K562 (cell line): ENCODE measurements around the gene APOL3. TPM values are rescaled to one million over a fixed set of nuclear protein-coding genes. Genes with fewer than 3 reads are reported as not detected.

Experiments
- CBX2 ChIP-seq: fragments of 200-600 bp; sonication (generic); IDR thresholded peaks from one replicate; pipeline ENCODE4 v1.6.1; 2012; ENCODE audit warnings: mild to moderate bottlenecking, low read length, inconsistent platforms; ENCODE audit not compliant: insufficient read depth, poor library complexity, severe bottlenecking
- ELF1 ChIP-seq: fragments of 200-800 bp; sonication (Bioruptor generic); IDR thresholded peaks from 2 replicates; pipeline ENCODE4 v1.6.1; 2016; ENCODE audit warnings: missing genetic modification characterization, missing compliant biosample characterization
- ETS2 ChIP-seq: IDR thresholded peaks from 2 replicates; pipeline ENCODE4 v1.6.1; 2016; ENCODE audit warnings: borderline replicate concordance, missing genetic modification characterization, mild to moderate bottlenecking, moderate library complexity, missing compliant biosample characterization; ENCODE audit not compliant: poor library complexity, severe bottlenecking
- MAFF ChIP-seq: IDR thresholded peaks from 2 replicates; pipeline ENCODE4 v1.6.1; 2012; ENCODE audit warnings: low read length, improper control_type of control experiment
- MYC ChIP-seq, 2 experiments: fragments of 250-450 bp in 1 of 2; sonication (Bioruptor Pico) in 1 of 2; IDR thresholded peaks; 2 replicates each; pipeline versions ENCODE4 v1.5.1 to v1.6.1; 2012 to 2021; ENCODE audit warnings: low read depth in 2 of 2, borderline replicate concordance in 1 of 2, improper control_type of control experiment in 1 of 2, low read length in 1 of 2, mild to moderate bottlenecking in 1 of 2, moderate library complexity in 1 of 2
- NEUROD1 ChIP-seq: fragments of 150-350 bp; IDR thresholded peaks from 2 replicates; pipeline ENCODE4 v1.6.1; 2014; ENCODE audit warnings: borderline replicate concordance, low read length, low read depth; ENCODE audit not compliant: partially characterized antibody
- POLR2H ChIP-seq: IDR thresholded peaks from 2 replicates; pipeline ENCODE4 v1.6.1; 2016; ENCODE audit warnings: missing genetic modification characterization, low read depth, mild to moderate bottlenecking, control low read depth, missing compliant biosample characterization, moderate library complexity
- TARDBP ChIP-seq: fragments of 450-650 bp; IDR thresholded peaks from 2 replicates; pipeline ENCODE4 v1.6.1; 2016
- ZFX ChIP-seq: sonication (generic); formaldehyde crosslinking; IDR thresholded peaks from 2 replicates; pipeline ENCODE4 v1.8.0; 2022; ENCODE audit warnings: mild to moderate bottlenecking, missing genetic modification reagents, moderate library complexity
- ZNF253 ChIP-seq: fragments of 250-450 bp; sonication (Bioruptor Pico); conservative IDR thresholded peaks from 2 replicates; pipeline ENCODE4 v1.6.1; 2021; ENCODE audit warnings: mild to moderate bottlenecking
- ZNF354B ChIP-seq: fragments of 250-450 bp; sonication (Bioruptor Pico); IDR thresholded peaks from 2 replicates; pipeline ENCODE4 v1.4.0; 2020
- ZNF431 ChIP-seq: sonication (generic); formaldehyde crosslinking; IDR thresholded peaks from 2 replicates; pipeline ENCODE4 v1.8.0; 2022; ENCODE audit warnings: mild to moderate bottlenecking, missing genetic modification reagents
- ZNF717 ChIP-seq: fragments of 250-450 bp; sonication (Bioruptor Pico); IDR thresholded peaks from 2 replicates; pipeline ENCODE4 v1.5.0; 2021
- ZNF79 ChIP-seq: fragments of 250-450 bp; sonication (Bioruptor Pico); IDR thresholded peaks from 2 replicates; pipeline ENCODE4 v1.4.0; 2020; ENCODE audit warnings: low read depth, mild to moderate bottlenecking, moderate library complexity
- polyA plus RNA-seq, 8 experiments: library from polyadenylated mRNA; depleted of rRNA in 4 of 8; stranded (reverse) in 5 of 8; unstranded in 3 of 8; fragments of >200 nt; fragmentation: Nextera tagmentation in 2 of 8; fragmentation: Illumina TruSeq in 1 of 8; extraction: Ambion mirVana in 2 of 8; extraction: Trizol in 1 of 8; gene quantifications; 2 replicates each; pipeline versions ENCODE4 v1.2.1 to v1.2.3, GENCODE V29; 2011 to 2014; ENCODE audit warnings: inconsistent platforms in 1 of 8, missing spikeins in 1 of 8
- total RNA-seq, 7 experiments: library from RNA; depleted of rRNA in 6 of 7; stranded (reverse); fragments of >200 nt in 6 of 7; fragmentation: Illumina TruSeq in 2 of 7; extraction: Trizol in 2 of 7; gene quantifications; 2 replicates each; pipeline versions ENCODE4 v1.2.1 to v1.2.3, GENCODE V29; 2011 to 2021; ENCODE audit warnings: low replicate concordance in 1 of 7
- TF ChIP-seq, protein P1 (sequence below): fragments of 150-350 bp; conservative IDR thresholded peaks from 2 replicates; pipeline ENCODE4 v1.6.1; 2014; ENCODE audit warnings: low read length
- TF ChIP-seq, protein P2 (sequence below): sonication (generic); formaldehyde crosslinking; IDR thresholded peaks from 2 replicates; pipeline ENCODE4 v1.8.1; 2023; ENCODE audit warnings: missing genetic modification reagents, mild to moderate bottlenecking, borderline replicate concordance
- TF ChIP-seq, protein P3 (sequence below): sonication (generic); formaldehyde crosslinking; IDR thresholded peaks from 2 replicates; pipeline ENCODE4 v1.8.0; 2022; ENCODE audit warnings: mild to moderate bottlenecking, low read depth, missing genetic modification reagents
- TF ChIP-seq, protein P4 (sequence below): fragments of 250-450 bp; sonication (Bioruptor Pico); IDR thresholded peaks from 2 replicates; pipeline ENCODE4 v1.8.0; 2021; ENCODE audit warnings: borderline replicate concordance, mild to moderate bottlenecking, moderate library complexity; ENCODE audit not compliant: poor library complexity, severe bottlenecking

APOL3 gene
- total and polyA plus RNA-seq, 9 of the 15 experiments (the other 6 are each of a cell fraction or from before 2014, with no cell fraction given), result 0.25 to 1.1 (median 0.56) TPM; not detected in 1

DNA sequence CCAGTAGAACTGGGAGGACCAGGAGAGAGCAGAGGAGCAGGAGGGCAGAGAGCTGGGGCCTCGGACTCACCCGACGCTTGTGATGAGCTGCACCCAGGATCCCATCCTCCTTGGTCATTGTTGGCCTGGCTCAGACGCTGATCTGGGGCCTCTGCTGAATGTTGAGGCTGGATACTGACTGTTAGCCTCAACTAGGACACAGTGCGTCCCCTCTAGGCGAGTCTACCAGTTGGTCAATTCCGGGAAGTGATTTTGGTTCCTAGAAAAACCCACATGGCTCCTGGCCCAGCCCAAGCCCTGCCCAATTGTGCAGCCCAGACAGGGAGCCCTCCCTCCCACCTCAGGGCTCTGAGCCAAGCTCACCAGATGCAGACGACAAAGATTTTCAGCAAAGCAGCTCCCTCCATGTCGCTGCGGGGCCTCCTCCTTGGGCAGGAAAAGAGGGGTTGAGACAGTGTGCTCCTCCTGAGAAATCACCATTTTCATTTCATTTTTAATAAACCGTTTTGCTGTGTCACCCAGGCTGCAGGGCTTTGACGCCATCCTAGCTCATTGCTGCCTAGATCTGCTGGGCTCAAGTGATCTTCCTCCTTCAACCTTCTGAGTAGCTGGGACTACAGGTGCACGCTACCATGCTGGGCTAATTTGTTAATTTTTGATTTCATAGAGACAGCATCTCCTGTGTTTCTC, 41.2 kb upstream of the APOL3 start, which contains the start of gene APOL4 (continued):
- TF ChIP-seq, protein P1, sequence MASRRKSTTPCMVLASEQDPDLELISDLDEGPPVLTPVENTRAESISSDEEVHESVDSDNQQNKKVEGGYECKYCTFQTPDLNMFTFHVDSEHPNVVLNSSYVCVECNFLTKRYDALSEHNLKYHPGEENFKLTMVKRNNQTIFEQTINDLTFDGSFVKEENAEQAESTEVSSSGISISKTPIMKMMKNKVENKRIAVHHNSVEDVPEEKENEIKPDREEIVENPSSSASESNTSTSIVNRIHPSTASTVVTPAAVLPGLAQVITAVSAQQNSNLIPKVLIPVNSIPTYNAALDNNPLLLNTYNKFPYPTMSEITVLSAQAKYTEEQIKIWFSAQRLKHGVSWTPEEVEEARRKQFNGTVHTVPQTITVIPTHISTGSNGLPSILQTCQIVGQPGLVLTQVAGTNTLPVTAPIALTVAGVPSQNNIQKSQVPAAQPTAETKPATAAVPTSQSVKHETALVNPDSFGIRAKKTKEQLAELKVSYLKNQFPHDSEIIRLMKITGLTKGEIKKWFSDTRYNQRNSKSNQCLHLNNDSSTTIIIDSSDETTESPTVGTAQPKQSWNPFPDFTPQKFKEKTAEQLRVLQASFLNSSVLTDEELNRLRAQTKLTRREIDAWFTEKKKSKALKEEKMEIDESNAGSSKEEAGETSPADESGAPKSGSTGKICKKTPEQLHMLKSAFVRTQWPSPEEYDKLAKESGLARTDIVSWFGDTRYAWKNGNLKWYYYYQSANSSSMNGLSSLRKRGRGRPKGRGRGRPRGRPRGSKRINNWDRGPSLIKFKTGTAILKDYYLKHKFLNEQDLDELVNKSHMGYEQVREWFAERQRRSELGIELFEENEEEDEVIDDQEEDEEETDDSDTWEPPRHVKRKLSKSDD, result no peak
- TF ChIP-seq TARDBP, result no peak
- TF ChIP-seq ELF1, result no peak
- TF ChIP-seq ZFX (CRISPR knock-in tag), result no peak; the same call in 1 of the 2 replicates
- TF ChIP-seq CBX2, result no peak
- TF ChIP-seq MYC (IDR thresholded peaks at IDR 0.05; ENCODE audit: low read depth, low read length), result peak; percentile 71
- TF ChIP-seq MYC (CRISPR knock-in tag; IDR thresholded peaks at IDR 0.05; ENCODE audit: borderline replicate concordance, low read depth), result no peak
- TF ChIP-seq ZNF431 (CRISPR knock-in tag), result no peak
- no peak for TF ChIP-seq ZNF354B (CRISPR knock-in tag)
- TF ChIP-seq, protein P2, sequence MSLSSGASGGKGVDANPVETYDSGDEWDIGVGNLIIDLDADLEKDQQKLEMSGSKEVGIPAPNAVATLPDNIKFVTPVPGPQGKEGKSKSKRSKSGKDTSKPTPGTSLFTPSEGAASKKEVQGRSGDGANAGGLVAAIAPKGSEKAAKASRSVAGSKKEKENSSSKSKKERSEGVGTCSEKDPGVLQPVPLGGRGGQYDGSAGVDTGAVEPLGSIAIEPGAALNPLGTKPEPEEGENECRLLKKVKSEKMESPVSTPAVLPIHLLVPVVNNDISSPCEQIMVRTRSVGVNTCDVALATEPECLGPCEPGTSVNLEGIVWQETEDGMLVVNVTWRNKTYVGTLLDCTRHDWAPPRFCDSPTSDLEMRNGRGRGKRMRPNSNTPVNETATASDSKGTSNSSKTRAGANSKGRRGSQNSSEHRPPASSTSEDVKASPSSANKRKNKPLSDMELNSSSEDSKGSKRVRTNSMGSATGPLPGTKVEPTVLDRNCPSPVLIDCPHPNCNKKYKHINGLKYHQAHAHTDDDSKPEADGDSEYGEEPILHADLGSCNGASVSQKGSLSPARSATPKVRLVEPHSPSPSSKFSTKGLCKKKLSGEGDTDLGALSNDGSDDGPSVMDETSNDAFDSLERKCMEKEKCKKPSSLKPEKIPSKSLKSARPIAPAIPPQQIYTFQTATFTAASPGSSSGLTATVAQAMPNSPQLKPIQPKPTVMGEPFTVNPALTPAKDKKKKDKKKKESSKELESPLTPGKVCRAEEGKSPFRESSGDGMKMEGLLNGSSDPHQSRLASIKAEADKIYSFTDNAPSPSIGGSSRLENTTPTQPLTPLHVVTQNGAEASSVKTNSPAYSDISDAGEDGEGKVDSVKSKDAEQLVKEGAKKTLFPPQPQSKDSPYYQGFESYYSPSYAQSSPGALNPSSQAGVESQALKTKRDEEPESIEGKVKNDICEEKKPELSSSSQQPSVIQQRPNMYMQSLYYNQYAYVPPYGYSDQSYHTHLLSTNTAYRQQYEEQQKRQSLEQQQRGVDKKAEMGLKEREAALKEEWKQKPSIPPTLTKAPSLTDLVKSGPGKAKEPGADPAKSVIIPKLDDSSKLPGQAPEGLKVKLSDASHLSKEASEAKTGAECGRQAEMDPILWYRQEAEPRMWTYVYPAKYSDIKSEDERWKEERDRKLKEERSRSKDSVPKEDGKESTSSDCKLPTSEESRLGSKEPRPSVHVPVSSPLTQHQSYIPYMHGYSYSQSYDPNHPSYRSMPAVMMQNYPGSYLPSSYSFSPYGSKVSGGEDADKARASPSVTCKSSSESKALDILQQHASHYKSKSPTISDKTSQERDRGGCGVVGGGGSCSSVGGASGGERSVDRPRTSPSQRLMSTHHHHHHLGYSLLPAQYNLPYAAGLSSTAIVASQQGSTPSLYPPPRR (CRISPR knock-in tag), result no peak
- no peak for TF ChIP-seq ETS2 (tag)
- no peak for TF ChIP-seq ZNF79
- TF ChIP-seq ZNF717 (CRISPR knock-in tag), result no peak
- TF ChIP-seq MAFF, result peak; percentile 23; the same call in 1 of the 2 replicates
- TF ChIP-seq, protein P3, sequence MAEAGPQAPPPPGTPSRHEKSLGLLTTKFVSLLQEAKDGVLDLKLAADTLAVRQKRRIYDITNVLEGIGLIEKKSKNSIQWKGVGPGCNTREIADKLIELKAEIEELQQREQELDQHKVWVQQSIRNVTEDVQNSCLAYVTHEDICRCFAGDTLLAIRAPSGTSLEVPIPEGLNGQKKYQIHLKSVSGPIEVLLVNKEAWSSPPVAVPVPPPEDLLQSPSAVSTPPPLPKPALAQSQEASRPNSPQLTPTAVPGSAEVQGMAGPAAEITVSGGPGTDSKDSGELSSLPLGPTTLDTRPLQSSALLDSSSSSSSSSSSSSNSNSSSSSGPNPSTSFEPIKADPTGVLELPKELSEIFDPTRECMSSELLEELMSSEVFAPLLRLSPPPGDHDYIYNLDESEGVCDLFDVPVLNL (CRISPR knock-in tag), result no peak
- TF ChIP-seq, protein P4, sequence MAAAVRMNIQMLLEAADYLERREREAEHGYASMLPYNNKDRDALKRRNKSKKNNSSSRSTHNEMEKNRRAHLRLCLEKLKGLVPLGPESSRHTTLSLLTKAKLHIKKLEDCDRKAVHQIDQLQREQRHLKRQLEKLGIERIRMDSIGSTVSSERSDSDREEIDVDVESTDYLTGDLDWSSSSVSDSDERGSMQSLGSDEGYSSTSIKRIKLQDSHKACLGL (CRISPR knock-in tag), result no peak
- no peak for TF ChIP-seq NEUROD1
- no peak for TF ChIP-seq ZNF253
- no peak for TF ChIP-seq POLR2H (tag)
